ENCODE data around the gene BMP6.

Gene BMP6

GRCh38 chr6:7719364-7719850 is 6.5 kb upstream of the BMP6 start:
- Histone ChIP-seq H3K27me3 (replicated peaks; ENCODE audit: control insufficient read depth, insufficient read depth, low read length) (peaks cover 2% of the 10 kb centered on the region; the same call in 1 of the 2 replicates), H3K4me3 (replicated peaks; ENCODE audit: low read depth, low read length) (no peak overlapping the region), H3K36me3 (ENCODE audit: control insufficient read depth, insufficient read depth, low read length) (no peaks in the 10 kb centered on the region)
- TF ChIP-seq CTCF (IDR thresholded peaks at IDR 0.05; ENCODE audit: insufficient read depth, low read length, poor library complexity, severe bottlenecking), result no peak
- no peak for DNase-seq (ENCODE audit: extremely low read depth, insufficient read length)

DNA sequence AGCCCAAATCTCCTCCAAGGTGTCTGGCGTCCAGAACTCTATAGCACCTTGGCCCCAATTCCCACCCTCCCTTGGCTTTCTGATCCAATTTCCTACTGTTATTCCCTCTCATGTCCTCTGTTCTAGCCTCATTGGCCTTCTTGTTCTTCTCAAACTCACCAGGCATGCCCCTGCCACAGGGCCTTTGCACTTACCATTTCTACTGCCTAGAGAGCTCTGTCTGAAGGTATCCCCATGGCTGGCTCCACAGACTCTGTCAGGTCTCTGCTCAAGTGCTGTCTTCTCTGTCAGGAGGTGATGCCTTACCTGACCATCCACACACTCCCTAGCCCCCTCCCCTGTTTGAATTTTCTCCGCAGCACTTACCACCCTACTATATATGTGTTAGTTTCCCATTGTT is 5.6 kb upstream of the BMP6 start:
- no peak for DNase-seq (ENCODE audit: extremely low read depth, insufficient read length)
- no peak for TF ChIP-seq CTCF (IDR thresholded peaks at IDR 0.05; ENCODE audit: insufficient read depth, low read length, poor library complexity, severe bottlenecking)
- Histone ChIP-seq H3K27me3 (replicated peaks; ENCODE audit: control insufficient read depth, insufficient read depth, low read length) (peaks cover 2% of the 10 kb centered on the region; the same call in 1 of the 2 replicates), H3K4me3 (replicated peaks; ENCODE audit: low read depth, low read length) (no peak overlapping the region), H3K36me3 (ENCODE audit: control insufficient read depth, insufficient read depth, low read length) (no peaks in the 10 kb centered on the region)

DNA sequence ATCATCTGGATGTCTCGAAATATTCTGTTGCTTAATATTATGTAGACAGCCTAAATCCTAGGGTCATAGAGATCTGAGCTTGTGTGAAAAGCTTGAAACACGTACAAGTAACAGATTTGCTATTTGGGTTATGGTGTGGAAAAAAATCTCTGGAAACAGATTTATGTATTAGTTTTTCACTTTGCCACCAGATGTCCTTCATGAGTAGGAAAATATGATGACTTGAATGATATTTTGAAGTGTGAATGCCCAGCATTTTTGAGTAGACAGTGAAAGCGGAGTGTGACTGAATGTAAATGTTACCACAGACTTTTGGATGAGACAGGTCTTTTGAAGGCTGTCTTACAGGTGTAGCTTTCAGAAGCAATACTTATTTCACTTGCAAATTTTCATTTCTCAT is 4.2 kb upstream of the BMP6 start:
- DNase-seq (ENCODE audit: extremely low read depth, insufficient read length), result no peak
- Histone ChIP-seq H3K36me3 (ENCODE audit: control insufficient read depth, insufficient read depth, low read length) (no peaks in the 10 kb centered on the region), H3K27me3 (replicated peaks; ENCODE audit: control insufficient read depth, insufficient read depth, low read length) (peaks cover 2% of the 10 kb centered on the region), H3K4me3 (replicated peaks; ENCODE audit: low read depth, low read length) (no peak overlapping the region)
- TF ChIP-seq CTCF (IDR thresholded peaks at IDR 0.05; ENCODE audit: insufficient read depth, low read length, poor library complexity, severe bottlenecking), result peak; percentile 12

GRCh38 chr6:7723041-7723447 is 2.9 kb upstream of the BMP6 start:
- Histone ChIP-seq H3K27me3 (replicated peaks; ENCODE audit: control insufficient read depth, insufficient read depth, low read length) (peaks cover 2% of the 10 kb centered on the region), H3K36me3 (ENCODE audit: control insufficient read depth, insufficient read depth, low read length) (no peaks in the 10 kb centered on the region), H3K4me3 (replicated peaks; ENCODE audit: low read depth, low read length) (no peak overlapping the region)
- DNase-seq (ENCODE audit: extremely low read depth, insufficient read length), result peak; percentile 34
- peak; percentile 49 for TF ChIP-seq CTCF (IDR thresholded peaks at IDR 0.05; ENCODE audit: insufficient read depth, low read length, poor library complexity, severe bottlenecking)

GRCh38 chr6:7723554-7723953 is 2.3 kb upstream of the BMP6 start:
- Histone ChIP-seq H3K36me3 (ENCODE audit: control insufficient read depth, insufficient read depth, low read length) (no peaks in the 10 kb centered on the region), H3K4me3 (replicated peaks; ENCODE audit: low read depth, low read length) (no peak overlapping the region), H3K27me3 (replicated peaks; ENCODE audit: control insufficient read depth, insufficient read depth, low read length) (peaks cover 2% of the 10 kb centered on the region)
- TF ChIP-seq CTCF (IDR thresholded peaks at IDR 0.05; ENCODE audit: insufficient read depth, low read length, poor library complexity, severe bottlenecking), result no peak
- DNase-seq (ENCODE audit: extremely low read depth, insufficient read length), result no peak

DNA sequence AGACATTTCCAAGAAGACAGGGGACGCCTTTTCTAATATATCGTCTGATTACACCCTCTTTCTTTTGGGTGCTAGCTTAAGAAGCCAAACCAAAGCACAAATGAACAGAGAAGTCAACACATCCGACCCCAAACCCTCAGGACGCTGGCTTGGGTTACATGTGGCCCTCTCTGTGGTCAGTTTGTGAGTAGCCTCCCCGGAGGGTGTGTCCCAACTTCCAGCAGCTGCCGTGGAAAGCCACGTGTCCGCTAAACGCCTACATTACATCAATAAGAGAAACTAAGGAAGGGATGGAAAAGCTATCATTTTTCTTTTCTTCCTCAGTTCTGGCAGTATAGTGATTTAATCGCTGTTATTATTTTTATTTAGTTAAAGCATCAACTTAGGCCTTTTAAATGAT is 487 bp upstream of the BMP6 start:
- Histone ChIP-seq H3K4me3 (replicated peaks; ENCODE audit: low read depth, low read length) (no peak overlapping the region; the same call in 1 of the 2 replicates), H3K27me3 (replicated peaks; ENCODE audit: control insufficient read depth, insufficient read depth, low read length) (peaks cover 2% of the 10 kb centered on the region), H3K36me3 (ENCODE audit: control insufficient read depth, insufficient read depth, low read length) (no peaks in the 10 kb centered on the region)
- TF ChIP-seq CTCF (IDR thresholded peaks at IDR 0.05; ENCODE audit: insufficient read depth, low read length, poor library complexity, severe bottlenecking), result no peak
- DNase-seq (ENCODE audit: extremely low read depth, insufficient read length), result no peak

All from GM06990 (cell line).